ENCODE results near the gene APIP. TPM values are rescaled to one million over a fixed set of nuclear protein-coding genes. Genes with fewer than 3 reads are reported as not detected.

Gene APIP, protein sequence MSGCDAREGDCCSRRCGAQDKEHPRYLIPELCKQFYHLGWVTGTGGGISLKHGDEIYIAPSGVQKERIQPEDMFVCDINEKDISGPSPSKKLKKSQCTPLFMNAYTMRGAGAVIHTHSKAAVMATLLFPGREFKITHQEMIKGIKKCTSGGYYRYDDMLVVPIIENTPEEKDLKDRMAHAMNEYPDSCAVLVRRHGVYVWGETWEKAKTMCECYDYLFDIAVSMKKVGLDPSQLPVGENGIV
- polyA plus RNA-seq (2012; ENCODE audit: low read depth, missing spikeins): 30.8 TPM

GRCh38 chr11:34916015-34916842 is at the start of gene APIP, which contains the start of gene PDHX:
Gene APIP, minus strand, starts transcription at chr11:34916379. Its CDS starts 95 bp downstream, at chr11:34916284.
Gene PDHX, plus strand, starts transcription at chr11:34916618. Its CDS starts 38 bp downstream, at chr11:34916656.
- DNase-seq (ENCODE audit: insufficient read length, low spot score) (peak; percentile 94), FAIRE-seq (peak; percentile 98)
- TF ChIP-seq POLR2AphosphoS5 (IDR thresholded peaks at IDR 0.05; ENCODE audit: low read depth, low read length) (peak; percentile 90), POU2F2 (IDR thresholded peaks at IDR 0.05; ENCODE audit: low read depth, low read length) (peak; percentile 81), SPI1 (IDR thresholded peaks at IDR 0.05; ENCODE audit: low read depth, low read length) (no peak), POLR2A (IDR thresholded peaks at IDR 0.05; ENCODE audit: low read depth, low read length) (peak; percentile 98), TAF1 (IDR thresholded peaks at IDR 0.05; ENCODE audit: low read depth, low read length) (peak; percentile 85; the same call in 1 of the 2 replicates)

DNA sequence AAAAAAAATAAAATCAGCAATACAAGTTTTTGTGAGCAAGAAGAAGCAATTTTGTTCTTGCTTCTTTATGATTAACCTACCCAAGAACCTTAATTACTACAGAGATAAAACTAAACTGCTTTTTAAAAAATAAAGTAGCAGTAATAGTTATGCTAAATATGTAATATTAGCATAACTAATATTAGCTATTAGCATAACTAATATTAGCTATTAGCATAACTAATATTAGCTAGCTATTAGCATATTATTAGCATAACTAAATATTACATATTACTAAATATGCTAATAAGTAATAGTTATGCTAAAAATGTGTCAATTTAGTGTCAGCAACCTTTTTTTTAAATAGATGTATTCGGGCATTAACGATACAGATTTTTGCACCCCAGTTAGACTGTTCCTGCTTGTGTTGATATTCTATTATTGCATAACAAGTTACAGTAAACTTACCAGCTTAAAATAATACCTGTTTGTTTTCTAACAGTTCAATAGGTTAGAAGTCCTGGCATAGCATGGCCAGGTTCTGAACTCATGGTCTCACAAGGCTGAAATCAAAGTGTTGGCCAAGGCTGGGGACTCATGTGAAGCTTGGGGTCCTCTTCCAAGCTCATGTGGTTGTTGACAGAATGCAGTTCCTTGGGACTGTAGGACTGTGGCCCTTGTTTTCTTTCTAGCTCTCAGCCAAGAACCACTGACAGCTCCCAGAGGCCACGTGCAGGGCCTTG is 48.6 kb upstream of the APIP start:
- FAIRE-seq: peak; percentile 26
- DNase-seq (ENCODE audit: insufficient read length, low spot score): no peak
- TF ChIP-seq SPI1 (IDR thresholded peaks at IDR 0.05; ENCODE audit: low read depth, low read length) (no peak), PAX5 (IDR thresholded peaks at IDR 0.05; ENCODE audit: insufficient read depth, low read length, severe bottlenecking) (no peak), POLR2AphosphoS5 (IDR thresholded peaks at IDR 0.05; ENCODE audit: low read depth, low read length) (no peak), POLR2A (IDR thresholded peaks at IDR 0.05; ENCODE audit: low read depth, low read length) (no peak), TAF1 (IDR thresholded peaks at IDR 0.05; ENCODE audit: low read depth, low read length) (no peak), POU2F2 (IDR thresholded peaks at IDR 0.05; ENCODE audit: low read depth, low read length) (no peak)

DNA sequence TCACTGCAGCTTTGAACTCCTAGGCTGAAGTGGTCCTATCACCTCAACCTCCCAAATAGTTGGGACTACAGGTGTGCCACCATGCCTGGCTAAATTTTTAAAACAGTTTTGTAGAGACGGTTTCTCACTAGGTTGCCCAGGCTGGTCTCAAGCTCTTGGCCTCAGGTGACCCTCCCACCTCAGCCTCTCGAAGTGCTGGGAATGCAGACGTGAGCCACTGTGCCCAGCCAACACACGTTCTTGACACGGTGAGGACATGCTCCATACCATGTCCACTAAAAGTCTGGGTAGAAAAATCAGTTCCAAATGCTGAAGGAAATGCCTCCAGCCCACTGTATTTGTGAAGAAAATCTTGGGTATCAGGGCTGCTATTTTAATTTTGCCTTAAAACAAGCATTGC is 47.2 kb upstream of the APIP start:
- FAIRE-seq (no peak), DNase-seq (ENCODE audit: insufficient read length, low spot score) (no peak)
- TF ChIP-seq POU2F2 (IDR thresholded peaks at IDR 0.05; ENCODE audit: low read depth, low read length) (no peak), POLR2A (IDR thresholded peaks at IDR 0.05; ENCODE audit: low read depth, low read length) (no peak), PAX5 (IDR thresholded peaks at IDR 0.05; ENCODE audit: insufficient read depth, low read length, severe bottlenecking) (no peak), SPI1 (IDR thresholded peaks at IDR 0.05; ENCODE audit: low read depth, low read length) (no peak), POLR2AphosphoS5 (IDR thresholded peaks at IDR 0.05; ENCODE audit: low read depth, low read length) (no peak), TAF1 (IDR thresholded peaks at IDR 0.05; ENCODE audit: low read depth, low read length) (no peak)

DNA sequence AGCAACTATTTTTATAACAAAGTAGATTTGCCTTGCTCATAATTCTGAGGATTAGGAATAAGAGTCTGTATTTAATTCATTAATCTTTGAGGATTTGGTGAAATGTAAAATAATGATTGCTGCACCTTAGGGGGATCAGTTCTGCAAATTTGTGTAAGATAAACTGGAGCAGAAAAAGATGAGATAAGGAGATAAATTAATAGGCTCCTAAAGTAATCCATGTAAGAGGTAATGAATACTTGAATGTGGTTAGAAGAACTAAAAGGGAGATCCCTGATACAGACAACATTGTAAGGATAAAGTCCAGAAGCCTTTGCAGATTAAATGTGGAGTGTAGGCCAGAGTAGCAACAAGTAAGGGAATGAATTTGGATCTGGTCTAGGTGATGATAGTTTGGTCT is 45.9 kb upstream of the APIP start:
- TF ChIP-seq SPI1 (IDR thresholded peaks at IDR 0.05; ENCODE audit: low read depth, low read length) (no peak), POU2F2 (IDR thresholded peaks at IDR 0.05; ENCODE audit: low read depth, low read length) (no peak), PAX5 (IDR thresholded peaks at IDR 0.05; ENCODE audit: insufficient read depth, low read length, severe bottlenecking) (no peak), POLR2AphosphoS5 (IDR thresholded peaks at IDR 0.05; ENCODE audit: low read depth, low read length) (no peak), POLR2A (IDR thresholded peaks at IDR 0.05; ENCODE audit: low read depth, low read length) (no peak), TAF1 (IDR thresholded peaks at IDR 0.05; ENCODE audit: low read depth, low read length) (no peak)
- DNase-seq (ENCODE audit: insufficient read length, low spot score) (no peak), FAIRE-seq (no peak)

- DNase-seq (ENCODE audit: insufficient read length, low spot score) (no peak), FAIRE-seq (no peak)
- no peak for TF ChIP-seq POLR2AphosphoS5 (IDR thresholded peaks at IDR 0.05; ENCODE audit: low read depth, low read length)
- no peak for TF ChIP-seq SPI1 (IDR thresholded peaks at IDR 0.05; ENCODE audit: low read depth, low read length)
- TF ChIP-seq PAX5 (IDR thresholded peaks at IDR 0.05; ENCODE audit: insufficient read depth, low read length, severe bottlenecking): no peak
- no peak for TF ChIP-seq TAF1 (IDR thresholded peaks at IDR 0.05; ENCODE audit: low read depth, low read length)
Measured at GRCh38 chr11:34960277-34960676, 44.1 kb upstream of the APIP start.

DNA sequence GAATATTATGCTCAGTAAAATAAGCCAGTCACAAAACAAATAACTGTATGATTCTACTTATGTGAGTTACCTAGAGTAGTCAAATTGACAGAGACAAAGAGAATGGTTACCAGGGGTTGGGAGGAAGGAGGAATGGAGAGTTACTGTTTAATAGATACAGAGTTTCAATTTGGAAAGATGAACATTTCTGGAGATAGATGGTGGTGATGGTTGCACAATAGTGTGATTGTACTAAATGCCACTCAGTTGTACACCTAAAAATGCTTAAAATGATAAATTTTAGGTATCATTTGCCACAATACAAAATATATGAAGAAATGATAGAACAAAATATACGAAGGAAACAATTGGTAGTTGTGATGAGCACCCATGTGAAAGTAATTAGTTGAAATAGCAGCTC is 43.6 kb upstream of the APIP start:
- TF ChIP-seq TAF1 (IDR thresholded peaks at IDR 0.05; ENCODE audit: low read depth, low read length): no peak
- no peak for TF ChIP-seq POLR2AphosphoS5 (IDR thresholded peaks at IDR 0.05; ENCODE audit: low read depth, low read length)
- no peak for TF ChIP-seq PAX5 (IDR thresholded peaks at IDR 0.05; ENCODE audit: insufficient read depth, low read length, severe bottlenecking)
- no peak for TF ChIP-seq POLR2A (IDR thresholded peaks at IDR 0.05; ENCODE audit: low read depth, low read length)
- no peak for TF ChIP-seq SPI1 (IDR thresholded peaks at IDR 0.05; ENCODE audit: low read depth, low read length)
- no peak for TF ChIP-seq POU2F2 (IDR thresholded peaks at IDR 0.05; ENCODE audit: low read depth, low read length)
- DNase-seq (ENCODE audit: insufficient read length, low spot score) (no peak), FAIRE-seq (no peak)

- TF ChIP-seq POLR2AphosphoS5 (IDR thresholded peaks at IDR 0.05; ENCODE audit: low read depth, low read length): no peak
- no peak for TF ChIP-seq TAF1 (IDR thresholded peaks at IDR 0.05; ENCODE audit: low read depth, low read length)
- no peak for TF ChIP-seq POU2F2 (IDR thresholded peaks at IDR 0.05; ENCODE audit: low read depth, low read length)
- no peak for TF ChIP-seq PAX5 (IDR thresholded peaks at IDR 0.05; ENCODE audit: insufficient read depth, low read length, severe bottlenecking)
- no peak for TF ChIP-seq SPI1 (IDR thresholded peaks at IDR 0.05; ENCODE audit: low read depth, low read length)
- no peak for TF ChIP-seq POLR2A (IDR thresholded peaks at IDR 0.05; ENCODE audit: low read depth, low read length)
- no peak for FAIRE-seq
- DNase-seq (ENCODE audit: insufficient read length, low spot score): no peak
Measured at GRCh38 chr11:34957606-34958005, 41.4 kb upstream of the APIP start.

- no peak for DNase-seq (ENCODE audit: insufficient read length, low spot score)
- TF ChIP-seq PAX5 (IDR thresholded peaks at IDR 0.05; ENCODE audit: insufficient read depth, low read length, severe bottlenecking): no peak
- no peak for TF ChIP-seq POLR2AphosphoS5 (IDR thresholded peaks at IDR 0.05; ENCODE audit: low read depth, low read length)
- no peak for TF ChIP-seq TAF1 (IDR thresholded peaks at IDR 0.05; ENCODE audit: low read depth, low read length)
- no peak for TF ChIP-seq SPI1 (IDR thresholded peaks at IDR 0.05; ENCODE audit: low read depth, low read length)
- TF ChIP-seq POU2F2 (IDR thresholded peaks at IDR 0.05; ENCODE audit: low read depth, low read length): no peak
- no peak for TF ChIP-seq POLR2A (IDR thresholded peaks at IDR 0.05; ENCODE audit: low read depth, low read length)
- no peak for FAIRE-seq
Measured at GRCh38 chr11:34957206-34957605, 41.0 kb upstream of the APIP start.

- no peak for DNase-seq (ENCODE audit: insufficient read length, low spot score)
- FAIRE-seq: no peak
- TF ChIP-seq POLR2AphosphoS5 (IDR thresholded peaks at IDR 0.05; ENCODE audit: low read depth, low read length) (no peak), POLR2A (IDR thresholded peaks at IDR 0.05; ENCODE audit: low read depth, low read length) (no peak), PAX5 (IDR thresholded peaks at IDR 0.05; ENCODE audit: insufficient read depth, low read length, severe bottlenecking) (no peak), POU2F2 (IDR thresholded peaks at IDR 0.05; ENCODE audit: low read depth, low read length) (no peak), TAF1 (IDR thresholded peaks at IDR 0.05; ENCODE audit: low read depth, low read length) (no peak), SPI1 (IDR thresholded peaks at IDR 0.05; ENCODE audit: low read depth, low read length) (no peak)
Measured at GRCh38 chr11:34953955-34954354, 37.8 kb upstream of the APIP start.

Measured in GM12891 (cell line).